Astrocyte (in vitro differentiated cells and primary cell): ENCODE results near the gene CARD10. TPM values are rescaled to one million over a fixed set of nuclear protein-coding genes. Genes with fewer than 3 reads are reported as not detected.

ENCODE experiments used
- DNase-seq: peaks from one replicate; pipeline ENCODE4 v3.0.0-alpha.2; 2010; ENCODE audit warnings: low read depth
- FAIRE-seq: peaks from 2 replicates; lab custom pipeline; 2011; peaks lifted over from hg19 to GRCh38; lab: Jason Lieb, UNC
- H2AFZ ChIP-seq: 2 replicates; pipeline ENCODE4 v1.6.0; 2012; ENCODE audit warnings: low read depth, low read length, inconsistent platforms
- H3K27ac ChIP-seq: 2 replicates; pipeline ENCODE4 v1.5.1; 2011; ENCODE audit warnings: low read depth, low read length, inconsistent platforms
- H3K27me3 ChIP-seq: 2 replicates; pipeline ENCODE4 v1.6.0; 2011; ENCODE audit warnings: low read length, inconsistent platforms; ENCODE audit not compliant: insufficient read depth
- H3K36me3 ChIP-seq: 2 replicates; pipeline ENCODE4 v1.5.1; 2011; ENCODE audit warnings: low read length, inconsistent platforms; ENCODE audit not compliant: insufficient read depth
- H3K4me1 ChIP-seq: 2 replicates; pipeline ENCODE4 v1.5.1; 2011; ENCODE audit warnings: low read length, inconsistent platforms; ENCODE audit not compliant: insufficient read depth
- H3K4me2 ChIP-seq: 2 replicates; pipeline ENCODE4 v1.6.0; 2012; ENCODE audit warnings: low read length, inconsistent platforms
- H3K4me3 ChIP-seq: 2 replicates; pipeline ENCODE4 v1.5.1; 2011; ENCODE audit warnings: low read depth, mild to moderate bottlenecking, low read length, inconsistent platforms; ENCODE audit not compliant: insufficient read depth
- H3K79me2 ChIP-seq: 2 replicates; pipeline ENCODE4 v1.6.0; 2012; ENCODE audit warnings: mild to moderate bottlenecking, low read length, inconsistent platforms; ENCODE audit not compliant: insufficient read depth
- H3K9ac ChIP-seq: 2 replicates; pipeline ENCODE4 v1.6.0; 2012; ENCODE audit warnings: mild to moderate bottlenecking, low read length, inconsistent platforms
- H3K9me3 ChIP-seq: 2 replicates; pipeline ENCODE4 v1.5.1; 2012; ENCODE audit warnings: low read depth, mild to moderate bottlenecking, low read length, inconsistent platforms; ENCODE audit not compliant: insufficient read depth
- H4K20me1 ChIP-seq: 2 replicates; pipeline ENCODE4 v1.6.0; 2012; ENCODE audit warnings: low read length, inconsistent platforms; ENCODE audit not compliant: insufficient read depth
- H3K27ac Mint-ChIP-seq: one replicate; pipeline ENCODE4 v1.8.0; 2021; ENCODE audit warnings: mild to moderate bottlenecking, mixed read lengths; ENCODE audit not compliant: unreplicated experiment
- H3K27me3 Mint-ChIP-seq: one replicate; pipeline ENCODE4 v1.8.0; 2021; ENCODE audit warnings: low read depth, mixed read lengths; ENCODE audit not compliant: unreplicated experiment
- H3K36me3 Mint-ChIP-seq: one replicate; pipeline ENCODE4 v1.8.0; 2021; ENCODE audit warnings: low read depth, mixed read lengths; ENCODE audit not compliant: unreplicated experiment
- H3K4me1 Mint-ChIP-seq: one replicate; pipeline ENCODE4 v1.8.0; 2021; ENCODE audit warnings: low read depth, mixed read lengths; ENCODE audit not compliant: unreplicated experiment
- H3K4me3 Mint-ChIP-seq: one replicate; pipeline ENCODE4 v1.8.0; 2021; ENCODE audit warnings: mild to moderate bottlenecking, moderate library complexity, mixed read lengths; ENCODE audit not compliant: unreplicated experiment
- H3K9me3 Mint-ChIP-seq: one replicate; pipeline ENCODE4 v1.8.0; 2021; ENCODE audit warnings: mild to moderate bottlenecking, mixed read lengths; ENCODE audit not compliant: unreplicated experiment
- CTCF ChIP-seq: IDR thresholded peaks from 2 replicates; pipeline ENCODE4 v1.5.1; 2011; ENCODE audit warnings: low read depth, mild to moderate bottlenecking, inconsistent platforms, low read length, moderate library complexity; ENCODE audit not compliant: insufficient read depth
- EZH2 ChIP-seq: IDR thresholded peaks from 2 replicates; pipeline ENCODE4 v1.6.1; 2012; ENCODE audit warnings: mild to moderate bottlenecking, low read length, inconsistent platforms; ENCODE audit not compliant: insufficient read depth
- total RNA-seq: library from RNA; stranded (reverse); gene quantifications from 2 replicates; pipeline ENCODE4 v1.2.1, GENCODE V29; 2021

Gene CARD10
- total RNA-seq, 1 donor from 2014 or later, result 22.6 TPM

DNA sequence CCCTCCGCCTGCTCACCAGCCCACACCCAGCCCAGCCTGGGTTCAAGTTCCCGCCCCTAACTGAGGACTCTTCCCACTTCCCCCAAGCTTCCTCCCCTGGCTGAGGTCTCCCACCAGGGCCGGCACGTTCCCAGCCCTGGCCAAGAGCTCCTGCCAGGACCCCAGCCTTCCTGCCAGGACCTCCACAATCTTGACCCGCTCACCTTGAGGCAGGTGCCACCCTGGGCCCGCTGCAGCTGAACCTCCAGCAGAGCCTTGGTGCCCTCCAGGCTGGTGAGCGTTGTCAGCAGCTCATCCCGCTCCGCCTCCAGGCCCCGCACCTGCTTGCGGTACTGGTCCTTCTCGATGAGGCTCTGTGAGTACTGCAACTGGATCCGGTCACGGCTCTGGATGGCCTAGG is 13.2 kb downstream of the CARD10 start:
- peaks cover 23% of the 10 kb centered on the region for H3K4me1 ChIP-seq
- DNase-seq, result no peak
- TF ChIP-seq CTCF, result no peak
- TF ChIP-seq EZH2, result no peak
- Mint-ChIP-seq H3K27me3 (peaks cover 7% of the 10 kb centered on the region), H3K36me3 (peaks cover 21% of the 10 kb centered on the region), H3K27ac (no peak overlapping the region), H3K4me1 (peaks cover 23% of the 10 kb centered on the region), H3K4me3 (no peak overlapping the region), H3K9me3 (no peaks in the 10 kb centered on the region)
- FAIRE-seq, result no peak
- H4K20me1 ChIP-seq, result peaks cover 28% of the 10 kb centered on the region
- no peaks in the 10 kb centered on the region for H3K9me3 ChIP-seq
- H3K79me2 ChIP-seq, result peaks cover 7% of the 10 kb centered on the region
- H3K27ac ChIP-seq, result no peak overlapping the region
- H3K27me3 ChIP-seq, result no peaks in the 10 kb centered on the region
- H2AFZ ChIP-seq, result no peak overlapping the region
- H3K36me3 ChIP-seq, result peaks cover 16% of the 10 kb centered on the region
- no peak overlapping the region for H3K9ac ChIP-seq
- H3K4me2 ChIP-seq, result no peak overlapping the region
- no peak overlapping the region for H3K4me3 ChIP-seq

GRCh38 chr22:37505565-37505964 is 13.7 kb downstream of the CARD10 start:
- no peak overlapping the region for H3K27ac Mint-ChIP-seq
- FAIRE-seq (no peak), DNase-seq (no peak)
- no peaks in the 10 kb centered on the region for H3K27me3 ChIP-seq
- no peak for TF ChIP-seq EZH2
- TF ChIP-seq CTCF, result no peak
- H3K4me2 ChIP-seq, result no peak overlapping the region
- peaks cover 7% of the 10 kb centered on the region for H3K27me3 Mint-ChIP-seq
- H3K9ac ChIP-seq, result no peak overlapping the region
- peaks cover 17% of the 10 kb centered on the region for H3K36me3 ChIP-seq
- no peak overlapping the region for H3K27ac ChIP-seq
- no peak overlapping the region for H2AFZ ChIP-seq
- H3K4me3 Mint-ChIP-seq, result no peak overlapping the region
- no peaks in the 10 kb centered on the region for H3K9me3 ChIP-seq
- H3K9me3 Mint-ChIP-seq, result no peaks in the 10 kb centered on the region
- H3K36me3 Mint-ChIP-seq, result peaks cover 20% of the 10 kb centered on the region
- H4K20me1 ChIP-seq, result peaks cover 27% of the 10 kb centered on the region
- no peak overlapping the region for H3K4me3 ChIP-seq
- H3K4me1 ChIP-seq, result peaks cover 24% of the 10 kb centered on the region
- peaks cover 6% of the 10 kb centered on the region for H3K79me2 ChIP-seq
- peaks cover 26% of the 10 kb centered on the region for H3K4me1 Mint-ChIP-seq

DNA sequence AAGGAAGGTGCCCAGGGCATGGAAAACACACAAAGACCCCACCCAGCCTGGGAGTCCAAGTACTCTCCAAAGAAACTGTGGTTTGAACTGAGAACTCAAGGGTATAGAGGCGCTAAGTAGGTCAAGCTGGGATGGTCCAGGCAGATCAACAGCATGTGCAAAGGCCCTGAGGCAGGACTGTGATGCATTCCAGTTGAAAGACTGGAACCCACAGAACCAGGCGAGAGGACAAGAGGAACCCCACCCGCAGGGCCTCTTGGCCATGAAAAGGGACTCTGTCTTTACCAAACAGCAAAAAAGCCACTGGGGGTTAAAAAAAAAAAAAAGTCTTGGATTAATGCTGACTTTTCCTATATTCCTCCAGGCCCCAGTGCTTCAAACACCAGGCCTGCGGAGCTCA is 14.3 kb downstream of the CARD10 start:
- Histone ChIP-seq H3K79me2 (peaks cover under 1% of the 10 kb centered on the region), H3K36me3 (peaks cover 19% of the 10 kb centered on the region)
- TF ChIP-seq CTCF (no peak), EZH2 (no peak)

More for the DNA sequence above, 14.3 kb downstream of the CARD10 start:
- Mint-ChIP-seq H3K27me3 (peaks cover 7% of the 10 kb centered on the region), H3K4me1 (peaks cover 23% of the 10 kb centered on the region), H3K4me3 (no peak overlapping the region), H3K27ac (no peak overlapping the region), H3K36me3 (peaks cover 20% of the 10 kb centered on the region), H3K9me3 (no peaks in the 10 kb centered on the region)
- H3K27ac ChIP-seq, result no peak overlapping the region
- H4K20me1 ChIP-seq, result peaks cover 21% of the 10 kb centered on the region
- DNase-seq (no peak), FAIRE-seq (no peak)
- H3K9me3 ChIP-seq, result no peaks in the 10 kb centered on the region
- no peak overlapping the region for H3K4me3 ChIP-seq
- H2AFZ ChIP-seq, result no peak overlapping the region
- no peak overlapping the region for H3K9ac ChIP-seq
- no peaks in the 10 kb centered on the region for H3K27me3 ChIP-seq
- H3K4me1 ChIP-seq, result peaks cover 24% of the 10 kb centered on the region
- no peak overlapping the region for H3K4me2 ChIP-seq
